22Rv1 (cell line): Measurements from ENCODE around the gene DNM2.

Experiments
- CTCF ChIP-seq: fragments of 450-650 bp; IDR thresholded peaks from 2 replicates; pipeline ENCODE4 v1.5.1; 2017; ENCODE audit warnings: mild to moderate bottlenecking
- ZFX ChIP-seq: fragments of 450-650 bp; IDR thresholded peaks from 2 replicates; pipeline ENCODE4 v1.6.1; 2017; ENCODE audit warnings: antibody characterized with exemption, borderline replicate concordance

- no peak for TF ChIP-seq CTCF
- TF ChIP-seq ZFX: no peak
These were observed 87.3 kb downstream of the DNM2 start for GRCh38 chr19:10805065-10805757.
